Hepatocyte (in vitro differentiated cells): ENCODE results near the gene TNK2. TPM values are rescaled to one million over a fixed set of nuclear protein-coding genes. Genes with fewer than 3 reads are reported as not detected.
"Not testable (repeated sequence)": the region's sequence is repeated elsewhere in the genome, so short reads cannot be mapped to it uniquely, and the experiment has no call there.

Experiments
- DNase-seq: peaks from one replicate; pipeline ENCODE4 v3.0.0-alpha.2; 2016; ENCODE audit warnings: low spot score
- H2AFZ ChIP-seq: fragments of 200-600 bp; sonication (generic); 2 replicates; pipeline ENCODE4 v1.6.0; 2016; ENCODE audit warnings: antibody characterized with exemption, mild to moderate bottlenecking
- H3K27ac ChIP-seq: fragments of 200-600 bp; sonication (generic); 2 replicates; pipeline ENCODE4 v1.5.1; 2016; ENCODE audit warnings: mild to moderate bottlenecking
- H3K27me3 ChIP-seq: fragments of 200-600 bp; sonication (generic); 2 replicates; pipeline ENCODE4 v1.6.1; 2016
- H3K36me3 ChIP-seq: fragments of 200-600 bp; sonication (generic); replicated peaks from 2 replicates; pipeline ENCODE4 v1.5.1; 2016; ENCODE audit warnings: low read depth; ENCODE audit not compliant: insufficient read depth
- H3K4me1 ChIP-seq: fragments of 200-600 bp; sonication (generic); 2 replicates; pipeline ENCODE4 v1.5.1; 2016; ENCODE audit warnings: mild to moderate bottlenecking, moderate library complexity; ENCODE audit not compliant: insufficient read depth
- H3K4me2 ChIP-seq: fragments of 200-600 bp; sonication (generic); 2 replicates; pipeline ENCODE4 v1.6.0; 2016
- H3K4me3 ChIP-seq: fragments of 200-600 bp; sonication (generic); 2 replicates; pipeline ENCODE4 v1.5.1; 2016; ENCODE audit warnings: mild to moderate bottlenecking
- H3K79me2 ChIP-seq: fragments of 200-600 bp; sonication (generic); 2 replicates; pipeline ENCODE4 v1.6.0; 2017; ENCODE audit warnings: mild to moderate bottlenecking
- H3K9me2 ChIP-seq: fragments of 200-600 bp; sonication (generic); replicated peaks from 2 replicates; pipeline ENCODE4 v1.6.0; 2017; ENCODE audit warnings: mild to moderate bottlenecking; ENCODE audit not compliant: insufficient read depth
- H3K9me3 ChIP-seq: fragments of 200-600 bp; sonication (generic); 2 replicates; pipeline ENCODE4 v1.5.1; 2016; ENCODE audit warnings: low read depth, mild to moderate bottlenecking
- H4K20me1 ChIP-seq: fragments of 200-600 bp; sonication (generic); 2 replicates; pipeline ENCODE4 v1.6.0; 2016; ENCODE audit warnings: mild to moderate bottlenecking; ENCODE audit not compliant: insufficient read depth, poor library complexity, severe bottlenecking
- EZH2 ChIP-seq: fragments of 200-600 bp; sonication (generic); IDR thresholded peaks from 2 replicates; pipeline ENCODE4 v1.6.1; 2016; ENCODE audit warnings: antibody characterized with exemption, mild to moderate bottlenecking, borderline replicate concordance
- EZH2phosphoT487 ChIP-seq: fragments of 200-600 bp; sonication (generic); IDR thresholded peaks from one replicate; pipeline ENCODE4 v1.6.1; 2018; ENCODE audit warnings: antibody characterized with exemption, mild to moderate bottlenecking, low read depth, moderate library complexity; ENCODE audit not compliant: unreplicated experiment, severe bottlenecking
- WGBS: methylation state at CpG from one replicate; pipeline ENCODE4 v1.1.6; 2016; ENCODE audit warnings: low lambda C conversion rate; ENCODE audit errors: missing lambda C conversion rate; 5-methylcytosine and 5-hydroxymethylcytosine counted together
- polyA plus RNA-seq: library from polyadenylated mRNA; unstranded; fragments of >200 nt; fragmentation: Nextera tagmentation; extraction: Ambion mirVana; gene quantifications from 2 replicates; pipeline ENCODE4 v1.2.1, GENCODE V29; 2016
- total RNA-seq: library from RNA; depleted of rRNA; stranded (reverse); fragments of >200 nt; gene quantifications from 2 replicates; pipeline ENCODE4 v1.2.3, GENCODE V29; 2014
- TF ChIP-seq, protein P1 (sequence below): fragments of 200-600 bp; sonication (generic); IDR thresholded peaks from 2 replicates; pipeline ENCODE4 v1.5.1; 2016; ENCODE audit warnings: antibody characterized with exemption, mild to moderate bottlenecking; ENCODE audit not compliant: poor library complexity

TNK2 gene
- total and polyA plus RNA-seq, 2 experiments from 2014 or later = 5.9 to 11.6 TPM

DNA sequence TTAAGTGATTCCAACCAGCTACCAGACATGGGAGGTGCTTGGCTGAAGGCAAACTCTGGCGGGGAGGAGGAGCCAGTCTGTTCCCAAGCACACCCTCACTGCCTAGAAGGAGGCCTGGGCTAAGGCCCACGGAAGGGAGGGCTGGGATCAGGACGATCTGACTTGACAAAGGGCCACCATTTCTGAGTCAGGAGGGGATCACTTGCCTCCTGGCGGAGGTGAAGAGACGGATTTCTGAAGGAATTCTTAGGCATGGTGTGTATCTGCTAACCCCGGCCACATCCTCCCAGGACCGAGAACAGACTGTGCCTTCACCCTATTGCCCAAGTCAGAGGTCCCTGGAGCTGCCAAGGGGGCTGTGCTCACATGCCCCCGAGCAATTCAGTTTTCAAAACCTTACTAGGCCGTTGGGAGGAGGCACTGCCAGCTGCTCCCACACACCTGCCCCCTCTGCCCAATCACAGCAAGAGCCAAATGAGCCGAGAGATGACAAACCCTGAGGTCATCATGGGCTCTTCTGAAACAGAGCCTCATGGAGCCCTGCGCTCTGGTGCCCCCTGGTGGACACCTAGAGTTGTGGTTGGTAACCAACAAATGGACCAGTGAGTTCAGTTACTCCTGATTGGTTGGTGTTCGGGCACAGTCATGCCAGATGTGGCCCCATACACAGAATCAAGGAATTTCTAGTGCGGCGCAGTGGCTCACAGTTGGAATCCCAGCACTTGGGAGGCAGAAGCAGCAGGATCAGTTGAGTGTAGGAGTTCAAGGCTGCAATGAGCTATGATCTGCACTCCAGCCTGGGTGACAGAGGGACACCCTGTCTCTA, 6.5 kb upstream of the TNK2 start:
- DNase-seq = peak; percentile 96
- Histone ChIP-seq H3K9me3 (no peaks in the 10 kb centered on the region), H3K79me2 (no peaks in the 10 kb centered on the region), H3K4me2 (peak overlapping the region; percentile 20), H3K4me3 (no peak overlapping the region), H3K36me3 (no peaks in the 10 kb centered on the region), H4K20me1 (no peaks in the 10 kb centered on the region), H2AFZ (no peak overlapping the region), H3K9me2 (no peaks in the 10 kb centered on the region), H3K27me3 (no peaks in the 10 kb centered on the region), H3K27ac (peak overlapping the region; percentile 46), H3K4me1 (peaks cover 7% of the 10 kb centered on the region)
- WGBS = 25% methylated on average over 14 of the region's 14 CpGs
- TF ChIP-seq EZH2phosphoT487 = no peak
- TF ChIP-seq, protein P1, sequence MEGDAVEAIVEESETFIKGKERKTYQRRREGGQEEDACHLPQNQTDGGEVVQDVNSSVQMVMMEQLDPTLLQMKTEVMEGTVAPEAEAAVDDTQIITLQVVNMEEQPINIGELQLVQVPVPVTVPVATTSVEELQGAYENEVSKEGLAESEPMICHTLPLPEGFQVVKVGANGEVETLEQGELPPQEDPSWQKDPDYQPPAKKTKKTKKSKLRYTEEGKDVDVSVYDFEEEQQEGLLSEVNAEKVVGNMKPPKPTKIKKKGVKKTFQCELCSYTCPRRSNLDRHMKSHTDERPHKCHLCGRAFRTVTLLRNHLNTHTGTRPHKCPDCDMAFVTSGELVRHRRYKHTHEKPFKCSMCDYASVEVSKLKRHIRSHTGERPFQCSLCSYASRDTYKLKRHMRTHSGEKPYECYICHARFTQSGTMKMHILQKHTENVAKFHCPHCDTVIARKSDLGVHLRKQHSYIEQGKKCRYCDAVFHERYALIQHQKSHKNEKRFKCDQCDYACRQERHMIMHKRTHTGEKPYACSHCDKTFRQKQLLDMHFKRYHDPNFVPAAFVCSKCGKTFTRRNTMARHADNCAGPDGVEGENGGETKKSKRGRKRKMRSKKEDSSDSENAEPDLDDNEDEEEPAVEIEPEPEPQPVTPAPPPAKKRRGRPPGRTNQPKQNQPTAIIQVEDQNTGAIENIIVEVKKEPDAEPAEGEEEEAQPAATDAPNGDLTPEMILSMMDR = peak; percentile 98
- TF ChIP-seq EZH2 = no peak

DNA sequence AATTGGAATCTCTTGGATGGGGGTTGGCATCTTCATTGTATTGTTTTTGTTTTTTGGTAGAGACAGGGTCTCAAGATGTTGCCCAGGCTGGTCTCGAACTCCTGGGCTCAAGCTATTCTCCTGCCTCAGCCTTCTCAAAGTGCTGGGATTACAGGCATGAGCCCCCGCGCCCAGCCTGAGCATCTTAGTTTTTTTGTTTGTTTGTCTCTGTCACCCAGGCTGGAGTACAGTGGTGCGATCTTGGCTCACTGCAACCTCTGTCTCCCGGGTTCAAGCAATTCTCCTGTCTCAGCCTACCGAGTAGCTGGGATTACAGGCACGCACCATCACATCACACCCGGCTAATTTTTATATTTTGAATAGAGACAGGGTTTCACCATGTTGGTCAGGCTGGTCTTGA, 5.8 kb upstream of the TNK2 start:
- H3K4me3 ChIP-seq, H3K9me2 ChIP-seq, H3K79me2 ChIP-seq, H4K20me1 ChIP-seq, DNase-seq, H3K4me2 ChIP-seq, H2AFZ ChIP-seq, H3K9me3 ChIP-seq, H3K27me3 ChIP-seq, H3K36me3 ChIP-seq, H3K4me1 ChIP-seq: not testable (repeated sequence)
- peak overlapping the region; percentile 46 for H3K27ac ChIP-seq
- WGBS = 92% methylated on average over 8 of the region's 8 CpGs

DNA sequence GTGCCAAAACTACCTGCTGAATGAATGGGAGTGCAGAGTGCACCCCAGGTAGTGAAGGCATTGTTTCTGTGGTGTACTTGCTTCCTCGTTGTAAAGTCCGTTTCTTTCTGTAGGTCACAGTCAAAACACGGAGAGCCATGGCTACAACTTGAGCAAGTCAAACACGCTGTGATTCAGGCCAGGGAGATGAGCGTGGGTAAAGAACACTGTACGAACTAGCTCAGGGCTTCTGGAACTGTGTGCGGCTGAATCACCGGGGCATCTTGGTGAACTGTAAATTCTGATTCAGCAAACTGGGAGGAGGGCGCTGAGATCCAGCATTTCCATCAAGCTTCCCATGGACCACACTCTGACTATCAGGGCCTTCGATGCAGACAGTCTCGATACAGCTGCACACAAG, 5.0 kb upstream of the TNK2 start:
- 94% methylated on average over 11 of the region's 11 CpGs for WGBS
- Histone ChIP-seq H3K36me3 (no peaks in the 10 kb centered on the region), H3K27me3 (no peaks in the 10 kb centered on the region), H3K9me3 (no peaks in the 10 kb centered on the region), H3K4me3 (no peak overlapping the region), H3K4me1 (peaks cover 9% of the 10 kb centered on the region), H2AFZ (no peak overlapping the region), H3K9me2 (no peaks in the 10 kb centered on the region), H3K4me2 (no peak overlapping the region), H4K20me1 (no peaks in the 10 kb centered on the region), H3K27ac (no peak overlapping the region), H3K79me2 (peaks cover 3% of the 10 kb centered on the region)
- DNase-seq = no peak
- TF ChIP-seq EZH2phosphoT487 = no peak
- TF ChIP-seq EZH2 = no peak
- TF ChIP-seq, protein P1 = no peak

DNA sequence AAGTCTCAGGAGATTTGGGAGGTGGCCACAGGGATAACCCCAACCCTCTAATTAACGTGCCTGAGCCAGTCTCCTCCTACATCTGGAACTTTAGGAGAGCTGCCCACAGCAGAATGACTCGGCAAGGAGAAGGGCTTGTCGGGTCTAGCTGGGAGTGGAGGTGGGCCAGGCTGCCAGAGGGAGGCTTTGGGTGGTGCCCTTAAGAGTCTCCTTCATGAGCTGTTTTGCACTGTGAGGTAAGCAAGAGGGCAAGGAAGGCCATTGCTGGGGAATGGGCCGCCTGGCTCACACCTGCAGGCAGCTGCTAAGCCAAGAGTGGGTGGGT, 3.6 kb upstream of the TNK2 start:
- Histone ChIP-seq H2AFZ (no peak overlapping the region), H3K4me1 (peaks cover 22% of the 10 kb centered on the region), H3K27me3 (no peaks in the 10 kb centered on the region), H3K9me2 (no peaks in the 10 kb centered on the region), H3K79me2 (peaks cover 15% of the 10 kb centered on the region), H3K27ac (no peak overlapping the region), H3K4me3 (no peak overlapping the region), H3K9me3 (no peaks in the 10 kb centered on the region), H3K4me2 (no peak overlapping the region), H3K36me3 (no peaks in the 10 kb centered on the region), H4K20me1 (peaks cover 13% of the 10 kb centered on the region)
- TF ChIP-seq EZH2 (no peak), EZH2phosphoT487 (no peak)
- TF ChIP-seq, protein P1 = no peak
- DNase-seq = no peak
- 65% methylated on average over 4 of the region's 4 CpGs for WGBS
